Kidney epithelial cell (primary cell): Measurements from ENCODE around the gene TPCN2. TPM values are rescaled to one million over a fixed set of nuclear protein-coding genes. Genes with fewer than 3 reads are reported as not detected.

Experiments
- DNase-seq: peaks from one replicate; pipeline ENCODE4 v3.0.0-alpha.2; 2010; ENCODE audit warnings: low read depth
- H3K27me3 ChIP-seq: 2 replicates; pipeline ENCODE4 v1.6.0; 2011; ENCODE audit warnings: low read length; ENCODE audit not compliant: control insufficient read depth, insufficient read depth
- H3K36me3 ChIP-seq: 2 replicates; pipeline ENCODE4 v1.5.1; 2011; ENCODE audit warnings: low read length; ENCODE audit not compliant: control insufficient read depth, insufficient read depth
- H3K4me3 ChIP-seq: 2 replicates; pipeline ENCODE4 v1.5.1; 2011; ENCODE audit warnings: low read depth, mild to moderate bottlenecking, control low read depth, low read length
- CTCF ChIP-seq: IDR thresholded peaks from 2 replicates; pipeline ENCODE4 v1.5.1; 2011; ENCODE audit warnings: mild to moderate bottlenecking, moderate library complexity, low read length, control low read depth, inconsistent platforms; ENCODE audit not compliant: insufficient read depth, poor library complexity, severe bottlenecking
- total RNA-seq: library from RNA; depleted of rRNA; stranded (reverse); fragments of >200 nt; gene quantifications from 2 replicates; pipeline ENCODE4 v1.2.3, GENCODE V29; 2015

Gene TPCN2
- total RNA-seq, 1 donor from 2014 or later = 8.9 TPM

GRCh38 chr11:69017951-69018350 is 30.8 kb upstream of the TPCN2 start:
- Histone ChIP-seq H3K36me3 (no peaks in the 10 kb centered on the region), H3K4me3 (no peak overlapping the region), H3K27me3 (peaks cover 3% of the 10 kb centered on the region)
- no peak for TF ChIP-seq CTCF
- DNase-seq = no peak

- H3K4me3 ChIP-seq = no peak overlapping the region
- no peaks in the 10 kb centered on the region for H3K27me3 ChIP-seq
- no peaks in the 10 kb centered on the region for H3K36me3 ChIP-seq
- no peak for DNase-seq
- TF ChIP-seq CTCF = no peak
These were observed 29.8 kb upstream of the TPCN2 start for GRCh38 chr11:69018924-69019323.

GRCh38 chr11:69022260-69022659 is 26.5 kb upstream of the TPCN2 start:
- H3K36me3 ChIP-seq = no peaks in the 10 kb centered on the region
- DNase-seq = no peak
- no peak overlapping the region for H3K4me3 ChIP-seq
- TF ChIP-seq CTCF = no peak
- H3K27me3 ChIP-seq = no peaks in the 10 kb centered on the region

- no peaks in the 10 kb centered on the region for H3K36me3 ChIP-seq
- no peak overlapping the region for H3K4me3 ChIP-seq
- H3K27me3 ChIP-seq = no peaks in the 10 kb centered on the region
- TF ChIP-seq CTCF = no peak
- no peak for DNase-seq
These were observed 24.2 kb upstream of the TPCN2 start for GRCh38 chr11:69024509-69024908.

GRCh38 chr11:69027704-69028372 is 20.9 kb upstream of the TPCN2 start:
- peaks cover 7% of the 10 kb centered on the region for H3K27me3 ChIP-seq
- H3K4me3 ChIP-seq = no peak overlapping the region
- TF ChIP-seq CTCF = no peak
- no peaks in the 10 kb centered on the region for H3K36me3 ChIP-seq
- no peak for DNase-seq

GRCh38 chr11:69030301-69030700 is 18.4 kb upstream of the TPCN2 start:
- TF ChIP-seq CTCF = no peak
- DNase-seq = no peak
- no peak overlapping the region for H3K4me3 ChIP-seq
- no peaks in the 10 kb centered on the region for H3K36me3 ChIP-seq
- H3K27me3 ChIP-seq = peaks cover 9% of the 10 kb centered on the region
